Posterior vena cava (tissue), 2 donors: ENCODE data around the gene SLC9A8. TPM values are rescaled to one million over a fixed set of nuclear protein-coding genes. Genes with fewer than 3 reads are reported as not detected.
A peak's percentile ranks its signal among the peaks of the same experiment; 100 is the strongest.

Source experiments
- DNase-seq: peaks from one replicate; pipeline ENCODE4 v3.0.0-alpha.2; 2020; ENCODE audit warnings: low spot score
- intact Hi-C, 2 donors: fragments of 100-400 bp; cut with DNase I; formaldehyde crosslinking; loops; one replicate each; pipeline versions ENCODE4 v1.14.1 to v1.14.2; 2022 to 2023
- total RNA-seq, 2 donors: library from RNA; stranded (reverse); fragmentation: NEBNext Ultra II Directional; extraction: Animal tissue kit (Norgen Biotek cat#: 25700); gene quantifications; one replicate each; pipeline ENCODE4 v1.2.1, GENCODE V29; 2021
- donor health status: DM: yes; HTN: yes; CAD: no.
- donor health status: DM: yes; HTN: yes; CAD: no.

The SLC9A8 gene
- total RNA-seq, 2 donors from 2014 or later: 10.4 to 11.8 TPM

GRCh38 chr20:49919461-49919860 is 106.8 kb downstream of the SLC9A8 start:
- DNase-seq: no peak
- intact Hi-C loops: no loop called here

- intact Hi-C loops: no loop called here
- DNase-seq: peak; percentile 19
These were observed 111.6 kb downstream of the SLC9A8 start for GRCh38 chr20:49924247-49924646.

- intact Hi-C loops: no loop called here
- no peak for DNase-seq
These were observed 113.3 kb downstream of the SLC9A8 start for GRCh38 chr20:49925901-49926454.

DNA sequence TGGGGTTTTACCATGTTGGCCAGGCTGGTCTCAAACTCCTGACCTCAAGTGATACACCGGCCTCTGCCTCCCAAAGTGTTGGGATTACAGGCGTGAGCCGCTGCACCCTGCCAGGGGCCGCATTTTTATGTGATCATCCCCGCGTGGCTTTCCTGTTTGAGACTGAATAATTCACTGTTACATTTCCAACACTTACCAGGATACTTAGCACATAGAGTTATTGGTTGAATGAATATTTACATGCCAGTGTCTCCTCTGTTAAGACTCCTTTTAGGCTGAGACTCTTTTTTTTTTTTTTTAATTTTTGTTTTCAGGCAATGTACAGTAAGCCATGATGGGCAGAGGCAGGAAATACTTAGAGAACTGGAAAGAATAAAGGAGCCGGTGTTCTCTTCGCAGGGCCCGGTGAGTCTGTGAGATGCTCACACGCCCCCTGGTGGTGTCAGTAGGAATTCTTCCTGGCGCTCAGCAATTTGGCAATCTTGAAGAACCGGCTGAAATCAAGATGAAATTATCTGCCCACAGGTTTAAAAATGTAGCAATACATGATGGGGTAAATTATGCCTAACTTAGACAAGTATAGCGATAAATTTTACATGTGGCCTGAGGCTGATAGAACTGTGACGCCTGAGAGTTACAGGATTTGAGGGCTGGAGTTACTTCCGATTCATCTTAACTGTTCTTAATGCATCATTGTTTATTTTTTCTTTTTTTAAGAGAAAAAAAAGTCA is 115.9 kb downstream of the SLC9A8 start:
- intact Hi-C loops: no loop called here
- DNase-seq: peak; percentile 91

DNA sequence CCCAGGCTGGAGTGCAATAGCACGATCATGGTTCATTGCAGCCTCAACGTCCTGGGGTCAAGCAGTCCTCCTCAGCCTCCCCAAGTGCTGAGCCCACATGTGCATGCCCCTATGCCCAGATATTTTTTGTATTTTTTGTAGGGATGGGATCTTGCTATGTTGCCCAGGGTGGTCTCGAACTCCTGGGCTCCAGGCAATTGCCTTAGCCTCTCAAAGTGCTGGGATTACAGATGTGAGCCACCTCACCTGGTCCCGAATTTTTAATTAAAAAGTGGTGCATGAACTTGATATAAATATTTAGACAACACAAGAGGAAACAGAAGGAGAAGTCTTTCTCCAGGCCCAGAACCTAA is 116.5 kb downstream of the SLC9A8 start:
- intact Hi-C loops: no loop called here
- peak; percentile 25 for DNase-seq

GRCh38 chr20:49935746-49936152 is 123.1 kb downstream of the SLC9A8 start:
- DNase-seq: no peak
- intact Hi-C loops: no loop called here

DNA sequence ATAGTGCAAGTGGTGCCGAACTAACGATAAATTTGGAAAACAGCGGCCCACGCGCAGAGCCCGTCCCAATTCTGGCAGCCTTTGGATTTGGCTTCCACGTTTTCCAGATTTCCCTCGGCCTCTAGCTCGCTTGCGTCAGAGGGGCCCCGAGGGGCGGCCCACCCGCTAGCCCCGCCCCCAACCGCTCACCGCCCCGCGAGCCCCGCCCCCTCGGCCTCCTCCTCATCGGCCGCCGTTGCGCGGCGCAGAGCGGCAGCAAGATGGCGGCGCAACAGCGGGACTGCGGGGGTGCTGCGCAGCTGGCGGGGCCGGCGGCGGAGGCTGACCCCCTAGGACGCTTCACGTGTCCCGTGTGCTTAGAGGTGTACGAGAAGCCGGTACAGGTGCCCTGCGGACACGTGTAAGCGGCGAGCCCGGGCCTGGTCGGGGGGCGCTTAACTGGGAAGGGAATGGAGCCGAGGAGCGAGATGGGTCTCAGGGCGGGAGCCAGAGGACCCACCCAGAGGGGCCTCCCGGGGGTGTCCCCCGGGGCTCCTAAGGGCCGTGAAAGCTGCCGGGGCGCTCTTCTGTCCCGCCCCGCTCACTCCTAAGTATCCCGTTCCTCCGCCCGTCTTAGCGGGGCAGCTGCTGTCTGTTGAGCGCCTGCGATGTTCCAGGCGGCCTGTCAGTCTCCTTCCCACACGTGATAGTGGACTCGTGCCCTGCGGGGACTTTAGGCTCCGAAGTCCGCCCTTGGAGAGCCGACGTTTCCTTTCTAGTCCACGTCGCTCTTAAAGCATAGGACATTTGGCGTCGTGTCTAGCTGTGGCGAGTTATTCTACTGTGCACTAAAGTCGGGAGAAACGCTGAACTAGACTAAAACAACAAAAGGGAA is 123.8 kb downstream of the SLC9A8 start, which contains the start of gene RNF114:
Gene RNF114 (plus strand): TSS at position 245 of the 874 bp plus-strand sequence. CDS start 16 bp downstream, at position 261.
- intact Hi-C loops: no loop called here
- DNase-seq: peak; percentile 98

GRCh38 chr20:49937027-49937929 is 124.7 kb downstream of the SLC9A8 start:
- DNase-seq: peak; percentile 76
- intact Hi-C loops: no loop called here

DNA sequence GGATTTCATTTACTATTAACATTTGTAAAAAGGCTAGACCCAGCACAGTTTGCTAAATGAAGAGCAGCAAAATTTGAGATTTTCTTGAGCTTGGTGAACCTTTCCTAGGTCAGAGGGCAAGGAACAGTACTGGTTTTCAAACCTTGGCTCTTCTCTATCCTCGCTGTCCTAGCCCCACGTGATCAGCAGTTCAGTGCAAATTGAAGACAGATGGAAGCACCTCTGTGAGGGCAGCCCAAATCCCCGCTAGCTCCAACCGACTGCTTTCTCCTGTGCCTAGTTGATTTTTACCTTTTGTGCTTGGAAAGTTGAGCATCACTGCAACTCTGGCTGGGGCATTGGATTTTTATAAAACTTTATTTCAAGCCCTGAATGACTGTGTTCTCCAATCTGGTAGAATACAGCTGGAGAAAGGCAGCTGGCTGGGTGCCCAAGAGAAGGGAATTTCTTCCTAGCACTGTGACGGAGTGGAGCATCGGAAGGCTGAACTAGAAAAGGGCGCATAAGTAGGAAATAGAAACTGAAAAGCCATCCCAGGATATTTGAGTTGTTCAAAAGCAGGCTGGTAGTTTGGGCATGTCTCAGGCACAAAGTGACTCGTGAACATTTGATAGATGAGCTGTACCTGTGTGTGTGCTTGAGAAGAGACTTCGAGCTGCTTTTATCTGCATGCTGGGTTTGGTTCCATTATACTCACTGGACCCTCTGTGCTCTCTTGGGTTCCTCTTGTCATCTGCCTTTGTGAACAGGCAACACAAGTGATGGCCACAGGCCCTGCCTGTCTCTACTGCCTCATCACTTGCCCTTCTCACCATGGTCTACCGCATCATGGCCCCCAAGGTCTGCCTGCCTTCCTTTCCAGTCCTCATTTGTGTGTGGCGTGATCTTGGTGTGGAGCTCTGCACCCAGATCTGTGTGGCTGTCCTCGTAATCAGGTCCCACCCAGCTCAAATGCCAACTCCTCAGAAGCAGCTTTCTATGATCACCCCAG is 125.8 kb downstream of the SLC9A8 start:
- DNase-seq: peak; percentile 85
- intact Hi-C loops: no loop called here

DNA sequence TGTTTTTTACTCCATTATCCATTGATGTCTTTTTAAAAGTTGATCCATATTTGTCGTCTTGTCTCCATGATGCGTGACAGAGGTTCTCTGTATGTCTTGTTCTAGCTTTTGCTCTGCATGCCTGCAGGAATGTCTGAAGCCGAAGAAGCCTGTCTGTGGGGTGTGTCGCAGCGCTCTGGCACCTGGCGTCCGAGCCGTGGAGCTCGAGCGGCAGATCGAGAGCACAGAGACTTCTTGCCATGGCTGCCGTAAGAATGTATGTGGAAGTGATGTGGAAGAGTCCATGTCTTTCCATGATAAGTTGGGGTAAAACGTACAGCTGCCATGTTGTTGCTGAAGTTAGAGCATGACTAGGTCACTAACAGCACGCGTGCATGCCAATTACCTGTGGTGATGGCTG is 128.8 kb downstream of the SLC9A8 start:
- intact Hi-C loops: no loop called here
- peak; percentile 31 for DNase-seq

Other genes starting within 250 kb of the SLC9A8 start
- 100 to 1,000 TPM; 359 to 447 TPM for gene PTGIS, start 244.7 kb upstream of the SLC9A8 start, total RNA-seq
- 10 to 100 TPM; 26.1 to 35.2 TPM for gene B4GALT5, start 99.0 kb upstream of the SLC9A8 start, total RNA-seq
- 1 to 10 TPM; 4.5 TPM for gene SPATA2, start 102.7 kb downstream of the SLC9A8 start, total RNA-seq
- 10 to 100 TPM; 44.8 to 46.6 TPM for gene RNF114, start 123.6 kb downstream of the SLC9A8 start, total RNA-seq
- gene SNAI1, start 170.2 kb downstream of the SLC9A8 start, total RNA-seq: 1 to 10 TPM; 8.6 to 8.9 TPM